Inflammatory macrophage treated with lipopolysaccharide for 4 hours (primary cell): ENCODE results near the gene ITLN2.
"Not testable (repeated sequence)": the region's sequence is repeated elsewhere in the genome, so short reads cannot be mapped to it uniquely, and the experiment has no call there.

ENCODE experiments used
- DNase-seq: peaks from one replicate; pipeline ENCODE4 v3.0.0-alpha.2; 2020

ITLN2 gene

GRCh38 chr1:160904783-160905616, 49.6 kb downstream of the ITLN2 start:
- no peak for DNase-seq

GRCh38 chr1:160902251-160902650, 52.4 kb downstream of the ITLN2 start:
- not testable (repeated sequence) for DNase-seq

- no peak for DNase-seq
Measured at GRCh38 chr1:160901768-160902167, 52.8 kb downstream of the ITLN2 start.

GRCh38 chr1:160900683-160901082, 53.9 kb downstream of the ITLN2 start:
- not testable (repeated sequence) for DNase-seq
